SU-DHL-6 (cell line): ENCODE data around the gene ECHDC3.

ENCODE experiments used
- EZH2phosphoT487 ChIP-seq: fragments of 200-600 bp; sonication (generic), shearing (Covaris generic); conservative IDR thresholded peaks from 2 replicates; pipeline ENCODE4 v1.6.1; 2018; ENCODE audit warnings: mild to moderate bottlenecking, antibody characterized with exemption, low read length, moderate library complexity, mixed read lengths
- TF ChIP-seq, protein P1 (sequence below): fragments of 200-600 bp; sonication (generic); IDR thresholded peaks from one replicate; pipeline ENCODE4 v1.5.1; 2017; ENCODE audit warnings: antibody characterized with exemption, mild to moderate bottlenecking, low read length, moderate library complexity; ENCODE audit not compliant: insufficient read depth, poor library complexity, severe bottlenecking

DNA sequence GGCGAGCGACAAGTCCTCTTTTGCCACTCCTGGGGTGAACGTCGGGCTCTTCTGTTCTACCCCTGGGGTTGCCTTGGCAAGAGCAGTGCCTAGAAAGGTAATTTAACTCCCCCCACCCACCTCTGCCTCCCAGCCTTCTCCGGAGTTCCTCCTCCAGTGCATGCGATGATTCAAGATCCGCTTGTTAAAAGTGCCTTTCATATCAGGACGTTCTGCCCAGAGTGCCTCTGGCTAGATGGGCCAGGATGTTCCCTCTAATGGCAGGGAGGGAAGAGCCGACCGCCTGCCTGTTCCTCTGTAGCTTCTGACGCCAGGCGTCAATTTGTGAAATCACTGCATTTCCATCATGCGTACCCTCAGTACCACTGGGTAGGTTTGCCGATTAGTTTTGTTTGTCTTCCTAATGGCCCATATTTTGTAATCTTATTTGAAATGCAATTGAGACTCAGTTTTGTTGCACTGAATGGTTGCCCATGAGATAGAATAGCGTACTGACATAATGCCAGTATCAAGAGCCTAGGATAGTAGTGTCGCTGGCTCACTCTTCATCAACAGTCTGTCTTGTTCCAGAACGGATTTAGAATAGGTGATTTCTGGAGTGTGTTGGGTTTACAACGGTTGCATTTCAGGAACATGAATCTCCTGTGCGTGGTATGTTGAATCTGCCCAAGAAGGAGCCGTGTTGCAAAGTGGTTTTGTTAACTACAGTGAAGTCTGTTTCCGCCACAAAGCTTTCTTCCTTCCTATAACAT, 13.5 kb downstream of the ECHDC3 start:
- TF ChIP-seq, protein P1, sequence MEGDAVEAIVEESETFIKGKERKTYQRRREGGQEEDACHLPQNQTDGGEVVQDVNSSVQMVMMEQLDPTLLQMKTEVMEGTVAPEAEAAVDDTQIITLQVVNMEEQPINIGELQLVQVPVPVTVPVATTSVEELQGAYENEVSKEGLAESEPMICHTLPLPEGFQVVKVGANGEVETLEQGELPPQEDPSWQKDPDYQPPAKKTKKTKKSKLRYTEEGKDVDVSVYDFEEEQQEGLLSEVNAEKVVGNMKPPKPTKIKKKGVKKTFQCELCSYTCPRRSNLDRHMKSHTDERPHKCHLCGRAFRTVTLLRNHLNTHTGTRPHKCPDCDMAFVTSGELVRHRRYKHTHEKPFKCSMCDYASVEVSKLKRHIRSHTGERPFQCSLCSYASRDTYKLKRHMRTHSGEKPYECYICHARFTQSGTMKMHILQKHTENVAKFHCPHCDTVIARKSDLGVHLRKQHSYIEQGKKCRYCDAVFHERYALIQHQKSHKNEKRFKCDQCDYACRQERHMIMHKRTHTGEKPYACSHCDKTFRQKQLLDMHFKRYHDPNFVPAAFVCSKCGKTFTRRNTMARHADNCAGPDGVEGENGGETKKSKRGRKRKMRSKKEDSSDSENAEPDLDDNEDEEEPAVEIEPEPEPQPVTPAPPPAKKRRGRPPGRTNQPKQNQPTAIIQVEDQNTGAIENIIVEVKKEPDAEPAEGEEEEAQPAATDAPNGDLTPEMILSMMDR, result no peak
- no peak for TF ChIP-seq EZH2phosphoT487
